Measurements from ENCODE around the gene MALSU1. TPM values are rescaled to one million over a fixed set of nuclear protein-coding genes. Genes with fewer than 3 reads are reported as not detected.

The MALSU1 gene
- total RNA-seq, 2 donors from 2014 or later: 52.1 to 55.5 TPM

DNA sequence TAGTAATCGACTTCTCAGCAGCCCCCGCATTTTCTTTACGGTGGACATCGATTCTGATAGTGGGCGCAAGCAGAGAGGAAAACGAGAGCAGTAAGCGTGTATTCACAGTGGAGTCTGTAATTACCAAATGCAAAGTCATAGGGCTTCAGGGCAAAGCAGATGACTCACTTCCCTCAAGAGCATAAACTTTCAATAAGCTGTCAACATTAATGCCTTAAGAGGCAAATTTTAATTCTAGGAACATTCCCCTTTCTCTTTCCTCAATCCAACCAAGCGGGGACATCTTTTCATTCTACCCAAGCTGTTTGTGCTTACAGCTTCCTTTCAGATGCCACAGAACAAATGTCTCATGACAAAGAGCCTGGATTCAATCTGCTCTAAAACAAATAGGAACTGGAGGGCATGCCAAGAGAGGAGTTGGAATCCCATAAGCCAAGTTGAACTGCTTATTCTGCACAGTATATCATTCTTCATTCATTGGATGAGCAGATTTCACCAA lies 48.6 kb downstream of the MALSU1 start:
- DNase-seq (ENCODE audit: low spot score): no peak
- Histone ChIP-seq H3K4me1 (replicated peaks) (no peaks in the 10 kb centered on the region), H3K27ac (no peak overlapping the region)

DNA sequence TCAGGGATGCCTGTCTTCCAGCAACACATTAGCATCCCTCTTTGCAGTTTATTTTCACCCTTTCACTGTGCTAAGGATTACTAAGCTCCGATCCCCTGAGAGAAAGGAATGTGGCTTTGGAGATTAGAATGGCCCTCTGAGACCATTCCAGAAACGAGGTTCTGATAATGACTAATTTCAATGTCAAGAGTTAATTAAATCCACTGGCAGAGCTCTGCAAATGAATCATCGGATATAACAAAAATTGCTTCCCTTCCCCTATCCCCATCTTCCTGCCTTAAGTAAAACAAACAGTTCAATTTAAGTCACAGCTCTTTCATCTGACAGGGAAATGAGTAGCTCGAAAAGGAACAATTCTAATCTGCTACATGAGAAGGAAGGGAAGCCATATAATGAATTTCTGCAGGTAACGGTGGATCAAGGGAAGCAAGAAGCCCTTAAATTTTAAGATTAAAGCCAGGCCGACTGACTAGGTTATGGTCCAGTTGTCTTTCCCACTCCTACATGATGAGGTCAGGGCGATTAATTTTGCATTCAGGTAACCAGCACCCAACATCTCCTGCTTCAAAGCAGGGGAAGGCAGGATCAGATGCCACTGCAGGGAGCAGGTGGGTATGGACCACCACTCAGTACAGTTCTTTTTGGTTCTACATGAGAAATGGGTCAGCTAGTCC lies 50.5 kb downstream of the MALSU1 start:
- 75% methylated on average over 7 of the region's 7 CpGs for WGBS

More for the DNA sequence above, 48.6 kb downstream of the MALSU1 start:
- no peaks in the 10 kb centered on the region for H3K9me3 ChIP-seq
- H3K27me3 ChIP-seq (replicated peaks; ENCODE audit: insufficient read depth): no peaks in the 10 kb centered on the region
- TF ChIP-seq POLR2A (IDR thresholded peaks at IDR 0.05) (no peak), POLR2AphosphoS5 (IDR thresholded peaks at IDR 0.05) (no peak)
- TF ChIP-seq, protein P1, sequence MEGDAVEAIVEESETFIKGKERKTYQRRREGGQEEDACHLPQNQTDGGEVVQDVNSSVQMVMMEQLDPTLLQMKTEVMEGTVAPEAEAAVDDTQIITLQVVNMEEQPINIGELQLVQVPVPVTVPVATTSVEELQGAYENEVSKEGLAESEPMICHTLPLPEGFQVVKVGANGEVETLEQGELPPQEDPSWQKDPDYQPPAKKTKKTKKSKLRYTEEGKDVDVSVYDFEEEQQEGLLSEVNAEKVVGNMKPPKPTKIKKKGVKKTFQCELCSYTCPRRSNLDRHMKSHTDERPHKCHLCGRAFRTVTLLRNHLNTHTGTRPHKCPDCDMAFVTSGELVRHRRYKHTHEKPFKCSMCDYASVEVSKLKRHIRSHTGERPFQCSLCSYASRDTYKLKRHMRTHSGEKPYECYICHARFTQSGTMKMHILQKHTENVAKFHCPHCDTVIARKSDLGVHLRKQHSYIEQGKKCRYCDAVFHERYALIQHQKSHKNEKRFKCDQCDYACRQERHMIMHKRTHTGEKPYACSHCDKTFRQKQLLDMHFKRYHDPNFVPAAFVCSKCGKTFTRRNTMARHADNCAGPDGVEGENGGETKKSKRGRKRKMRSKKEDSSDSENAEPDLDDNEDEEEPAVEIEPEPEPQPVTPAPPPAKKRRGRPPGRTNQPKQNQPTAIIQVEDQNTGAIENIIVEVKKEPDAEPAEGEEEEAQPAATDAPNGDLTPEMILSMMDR (IDR thresholded peaks at IDR 0.05): no peak
- no peaks in the 10 kb centered on the region for H3K36me3 ChIP-seq
- intact Hi-C loops (cut with DNase I): no loop called here
- no peak overlapping the region for H3K4me3 ChIP-seq
- 72% methylated on average over 8 of the region's 8 CpGs for WGBS

DNA sequence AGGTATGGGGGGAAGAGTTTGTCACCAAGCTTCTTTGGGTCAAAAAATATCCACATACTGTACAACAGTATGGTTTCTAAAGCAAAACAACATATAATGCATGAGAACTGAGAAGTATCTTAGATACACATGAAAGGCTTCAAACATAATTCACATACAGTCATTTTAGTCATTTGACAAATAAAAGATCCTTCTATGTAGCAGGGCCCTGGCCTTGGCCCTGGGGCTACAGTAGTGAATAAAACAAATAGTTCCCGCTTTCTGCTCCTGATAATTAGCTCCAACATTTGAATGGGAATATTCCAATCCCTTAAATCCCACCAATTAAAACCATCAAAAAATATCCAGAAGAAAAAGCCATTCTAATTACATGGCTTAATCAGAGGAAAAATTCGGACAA lies 51.3 kb downstream of the MALSU1 start:
- H3K4me1 ChIP-seq (replicated peaks): no peaks in the 10 kb centered on the region
- no peaks in the 10 kb centered on the region for H3K27me3 ChIP-seq (replicated peaks; ENCODE audit: insufficient read depth)
- no peaks in the 10 kb centered on the region for H3K36me3 ChIP-seq
- 96% methylated on average over 2 of the region's 2 CpGs for WGBS
- intact Hi-C loops (cut with DNase I): no loop called here
- DNase-seq (ENCODE audit: low spot score): no peak
- TF ChIP-seq POLR2AphosphoS5 (IDR thresholded peaks at IDR 0.05) (no peak), POLR2A (IDR thresholded peaks at IDR 0.05) (no peak)
- TF ChIP-seq, protein P1 (IDR thresholded peaks at IDR 0.05): no peak
- no peak overlapping the region for H3K27ac ChIP-seq
- no peaks in the 10 kb centered on the region for H3K9me3 ChIP-seq
- H3K4me3 ChIP-seq: no peak overlapping the region

More for the DNA sequence above, 50.5 kb downstream of the MALSU1 start:
- intact Hi-C loops (cut with DNase I): no loop called here
- H3K27ac ChIP-seq: no peak overlapping the region
- H3K4me1 ChIP-seq (replicated peaks): no peaks in the 10 kb centered on the region
- H3K27me3 ChIP-seq (replicated peaks; ENCODE audit: insufficient read depth): no peaks in the 10 kb centered on the region
- H3K36me3 ChIP-seq: no peaks in the 10 kb centered on the region
- no peak for DNase-seq (ENCODE audit: low spot score)
- no peak overlapping the region for H3K4me3 ChIP-seq
- H3K9me3 ChIP-seq: no peaks in the 10 kb centered on the region
- TF ChIP-seq POLR2AphosphoS5 (IDR thresholded peaks at IDR 0.05): no peak
- no peak for TF ChIP-seq POLR2A (IDR thresholded peaks at IDR 0.05)
- TF ChIP-seq, protein P1 (IDR thresholded peaks at IDR 0.05): no peak

DNA sequence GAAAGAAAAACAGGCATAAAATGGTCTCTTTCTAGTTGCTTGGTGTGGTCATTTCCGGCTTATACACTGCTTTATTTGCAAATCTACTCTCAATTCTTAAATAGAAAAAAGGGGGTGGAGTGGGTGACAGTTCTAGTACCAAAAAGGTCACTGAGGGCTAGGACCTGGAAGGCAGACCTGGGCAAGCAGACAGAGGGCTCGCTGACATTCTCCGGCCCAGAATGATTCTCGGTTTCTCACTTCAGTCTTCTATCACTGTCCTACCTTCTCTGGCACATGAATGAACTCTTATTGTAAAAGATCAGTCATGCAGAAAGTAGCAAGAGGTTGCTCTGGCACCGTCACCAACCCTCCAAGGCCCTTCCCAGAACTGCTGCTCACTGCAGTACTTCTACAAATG lies 54.0 kb downstream of the MALSU1 start:
- H3K36me3 ChIP-seq: no peaks in the 10 kb centered on the region
- DNase-seq (ENCODE audit: low spot score): no peak
- 72% methylated on average over 5 of the region's 5 CpGs for WGBS
- H3K9me3 ChIP-seq: no peaks in the 10 kb centered on the region
- no peak overlapping the region for H3K4me3 ChIP-seq
- intact Hi-C loops (cut with DNase I): no loop called here
- TF ChIP-seq, protein P1 (IDR thresholded peaks at IDR 0.05): no peak
- no peak for TF ChIP-seq POLR2AphosphoS5 (IDR thresholded peaks at IDR 0.05)
- TF ChIP-seq POLR2A (IDR thresholded peaks at IDR 0.05): no peak
- no peaks in the 10 kb centered on the region for H3K4me1 ChIP-seq (replicated peaks)
- H3K27me3 ChIP-seq (replicated peaks; ENCODE audit: insufficient read depth): no peaks in the 10 kb centered on the region
- no peak overlapping the region for H3K27ac ChIP-seq

DNA sequence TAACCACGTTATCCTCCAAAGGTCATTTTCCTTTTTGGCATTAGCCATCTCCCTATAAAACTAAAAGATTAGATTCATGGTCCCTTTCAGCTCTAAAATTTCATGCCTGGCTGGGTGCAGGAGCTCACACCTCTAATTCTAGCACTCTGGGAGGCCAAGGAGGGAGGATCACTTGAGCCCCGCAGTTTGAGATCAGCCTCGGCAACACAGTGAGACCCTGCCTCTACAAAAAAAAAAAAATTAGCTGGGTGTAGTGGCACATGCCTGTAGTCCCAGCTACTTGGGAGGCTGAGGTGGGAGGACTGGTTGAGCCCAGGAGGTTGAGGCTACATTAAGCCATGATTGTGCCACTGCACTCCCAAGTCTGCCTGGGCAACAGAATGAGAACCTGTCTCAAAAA lies 57.0 kb downstream of the MALSU1 start:
- TF ChIP-seq POLR2A (IDR thresholded peaks at IDR 0.05) (no peak), POLR2AphosphoS5 (IDR thresholded peaks at IDR 0.05) (no peak)
- TF ChIP-seq, protein P1 (IDR thresholded peaks at IDR 0.05): no peak
- Histone ChIP-seq H3K4me3 (no peak overlapping the region), H3K27ac (no peak overlapping the region), H3K4me1 (replicated peaks) (no peaks in the 10 kb centered on the region), H3K27me3 (replicated peaks; ENCODE audit: insufficient read depth) (no peaks in the 10 kb centered on the region), H3K36me3 (no peaks in the 10 kb centered on the region), H3K9me3 (no peaks in the 10 kb centered on the region)
- DNase-seq (ENCODE audit: low spot score): no peak
- 84% methylated on average over 2 of the region's 3 CpGs for WGBS
- intact Hi-C loops (cut with DNase I): no loop called here
